HG03457 (cell line): ENCODE data around the gene PDGFRB.

Experiments used
- ATAC-seq: cut with Tn5 transposase; IDR thresholded peaks from one replicate; pipeline ENCODE4 v1.9.1; 2021; ENCODE audit warnings: moderate number of reproducible peaks; ENCODE audit not compliant: unreplicated experiment

The PDGFRB gene

DNA sequence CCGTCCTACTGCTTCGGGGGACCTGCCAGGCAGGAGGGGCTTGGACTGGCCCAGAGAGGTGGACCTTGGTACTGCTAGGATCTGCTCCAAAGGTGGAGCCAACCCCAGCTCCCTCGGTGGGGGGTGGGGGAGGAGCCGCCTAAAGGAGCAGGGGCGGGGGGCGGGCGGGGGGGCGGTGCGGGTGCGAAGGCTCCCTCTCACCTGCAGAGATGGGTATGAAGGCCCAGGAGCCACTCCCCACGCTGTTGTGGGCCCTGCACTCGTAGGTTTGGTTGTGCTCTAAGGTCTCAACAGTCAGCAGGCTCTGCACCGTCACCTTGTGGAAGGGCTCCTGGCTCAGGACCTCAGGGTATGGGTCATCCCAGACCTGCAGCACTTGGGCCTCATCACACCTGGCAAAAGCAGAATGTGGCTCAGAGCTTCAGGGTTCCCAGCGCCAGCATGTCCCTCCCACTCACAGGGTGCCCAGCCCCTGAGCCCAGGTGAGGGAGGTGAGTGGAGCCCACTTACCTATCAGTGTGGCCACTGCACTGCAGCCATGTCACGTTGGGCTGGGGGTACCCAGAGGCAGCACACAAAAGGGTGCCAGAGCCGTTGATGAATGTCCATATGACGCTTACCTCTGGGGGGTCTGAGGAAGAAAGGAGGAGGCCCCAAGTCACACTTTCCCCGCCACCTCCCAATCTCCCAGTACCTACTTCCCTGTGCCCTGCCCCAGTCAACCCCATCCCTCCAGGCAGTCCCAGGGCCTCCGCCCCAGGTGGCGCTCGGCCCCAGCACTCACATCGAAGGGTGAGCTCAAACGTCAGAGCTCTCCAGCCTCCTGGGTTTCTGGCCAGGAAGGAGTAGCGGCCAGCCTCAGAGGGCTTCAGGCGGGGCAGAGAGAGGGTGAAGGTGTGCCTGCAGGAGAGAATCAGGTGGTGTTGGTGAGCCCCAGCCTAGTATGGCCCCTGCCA is 85.7 kb downstream of the PDGFRB start:
- no peak for ATAC-seq

DNA sequence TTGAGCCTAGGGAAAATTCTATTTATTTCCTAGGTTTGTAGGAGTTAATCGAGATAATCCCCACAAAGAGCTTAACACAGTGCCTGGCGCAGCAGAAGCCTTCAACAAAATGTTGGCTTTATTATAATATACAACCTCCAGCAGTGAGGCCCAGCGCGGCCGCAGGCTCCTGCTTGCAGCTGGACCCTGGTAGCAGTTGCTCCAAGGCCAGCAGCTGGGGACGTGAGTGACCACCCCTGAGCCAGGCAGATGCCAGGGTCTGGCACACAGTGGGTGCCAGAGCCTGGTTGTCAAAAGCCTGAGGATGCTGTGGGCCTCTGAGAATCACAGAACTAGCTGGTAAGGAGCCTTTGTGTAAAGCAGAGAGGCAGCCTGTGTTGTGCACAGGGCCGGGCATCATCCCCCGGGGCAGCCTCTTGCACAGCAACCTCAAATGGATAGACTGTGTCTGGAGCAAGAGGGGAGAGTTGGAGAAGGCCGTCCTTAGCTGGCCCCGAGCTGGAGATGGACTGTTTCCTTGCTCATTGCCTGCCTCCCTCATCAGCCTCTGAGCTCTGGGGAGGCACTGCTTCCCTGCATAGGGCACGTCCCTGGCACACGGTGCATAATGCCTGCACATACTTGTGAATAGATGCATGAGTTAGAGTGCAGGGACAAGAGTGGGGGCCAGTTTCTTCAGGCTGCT is 86.5 kb downstream of the PDGFRB start:
- ATAC-seq: no peak

- no peak for ATAC-seq
Observed at GRCh38 chr5:150068472-150068871, 87.2 kb downstream of the PDGFRB start.

- no peak for ATAC-seq
Observed at GRCh38 chr5:150068071-150068470, 87.6 kb downstream of the PDGFRB start.

- no peak for ATAC-seq
Observed at GRCh38 chr5:150067405-150067960, 88.2 kb downstream of the PDGFRB start.

DNA sequence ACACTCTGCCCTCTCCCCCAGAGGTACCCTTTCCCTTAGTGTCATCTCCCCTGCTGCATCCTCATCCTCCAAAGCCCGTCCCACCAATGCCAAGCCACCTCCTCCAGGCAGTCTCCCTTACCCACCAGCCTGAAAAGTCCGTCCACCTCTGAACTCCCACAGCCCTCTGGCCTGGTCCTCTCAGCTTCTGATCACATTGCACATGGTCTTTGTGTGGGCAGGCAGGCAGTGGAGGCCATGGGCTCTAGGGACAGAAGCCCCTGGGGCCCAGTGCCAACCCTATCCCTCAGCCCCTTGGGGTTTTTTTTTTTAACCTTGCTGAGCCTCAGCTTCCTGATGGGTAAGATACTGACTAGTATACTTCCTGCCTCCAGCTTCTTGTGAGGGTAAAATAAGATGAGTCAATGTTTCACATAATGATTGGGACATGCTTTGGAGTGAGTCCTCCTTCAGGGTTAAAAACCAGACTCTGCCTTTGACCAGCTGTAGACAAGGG is 88.7 kb downstream of the PDGFRB start:
- no peak for ATAC-seq

GRCh38 chr5:150066436-150066835 is 89.2 kb downstream of the PDGFRB start:
- no peak for ATAC-seq

DNA sequence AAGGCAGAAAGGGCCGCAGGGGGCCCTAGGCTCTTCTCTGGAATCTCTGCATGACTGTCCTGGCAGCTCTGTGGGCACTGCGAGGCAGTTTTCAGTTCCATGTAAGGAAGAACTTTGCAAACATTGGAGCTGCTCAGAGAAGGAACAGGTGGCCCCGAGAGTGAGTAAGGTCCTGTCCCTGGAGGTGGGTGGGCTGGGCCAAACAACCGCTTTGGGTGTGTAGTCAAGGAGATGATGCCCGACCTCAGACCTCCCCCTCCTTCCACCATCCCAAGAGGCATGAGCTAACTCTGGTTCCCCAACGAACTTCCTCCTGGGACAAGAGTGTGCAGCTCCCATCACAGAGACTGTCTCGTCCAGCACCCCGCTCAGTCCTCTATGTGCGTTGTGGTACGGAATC is 89.8 kb downstream of the PDGFRB start:
- ATAC-seq: no peak

DNA sequence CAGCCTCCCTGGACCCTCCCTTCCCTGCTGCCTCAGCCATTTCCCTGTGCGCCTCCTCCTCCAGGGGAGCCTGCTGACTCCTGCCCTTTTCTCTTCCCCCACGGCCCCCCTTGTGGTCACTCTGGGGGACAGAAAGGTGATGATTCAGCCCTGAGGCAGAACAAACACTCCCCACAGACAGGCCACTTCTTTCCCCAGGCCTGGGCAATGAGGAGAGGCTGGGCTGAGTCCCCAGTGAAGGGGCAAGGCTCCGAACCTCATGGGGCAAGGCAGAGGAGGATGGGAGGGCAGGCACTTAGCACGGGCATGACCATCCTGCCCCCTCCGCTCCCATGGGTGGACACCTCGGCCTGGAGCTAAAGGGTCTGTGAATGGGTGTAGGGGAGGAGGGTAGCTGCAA is 90.3 kb downstream of the PDGFRB start:
- ATAC-seq: no peak

DNA sequence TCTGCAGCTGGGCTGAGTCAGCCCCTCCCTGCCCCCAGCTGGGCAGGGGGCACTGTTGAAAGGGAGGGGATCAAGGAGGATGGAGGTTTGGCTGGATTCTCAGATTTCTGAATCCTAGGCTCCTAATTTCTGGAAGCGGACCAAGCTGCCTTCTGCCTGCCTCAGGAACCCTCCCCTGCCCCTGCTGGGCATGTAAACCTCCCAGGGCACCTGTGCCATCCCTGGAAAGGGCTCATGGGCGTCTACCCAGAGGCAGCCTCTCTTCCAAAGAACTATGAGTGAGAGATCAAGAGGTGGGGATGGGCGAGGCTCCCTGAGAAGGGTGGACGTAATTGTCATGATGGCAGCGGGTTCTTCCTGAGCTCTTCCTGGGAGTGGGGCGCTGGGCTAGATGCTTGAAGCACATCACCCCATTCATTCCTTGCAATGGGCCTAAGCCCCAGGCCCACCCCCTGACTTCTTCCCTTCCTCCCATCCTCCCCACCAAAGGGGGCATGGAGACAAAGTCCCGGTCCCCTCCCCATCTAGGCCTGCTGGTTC is 90.9 kb downstream of the PDGFRB start:
- ATAC-seq: no peak
